SHP77 treated with DMSO at 0.1 percent for 48 hours (cell line): Measurements from ENCODE around the gene ARHGAP23.
"Not testable (repeated sequence)": the region's sequence is repeated elsewhere in the genome, so short reads cannot be mapped to it uniquely, and the experiment has no call there.

Source experiments
- DNase-seq: peaks from one replicate; lab custom pipeline; 2025; lab: John Stamatoyannopoulos, UW

ARHGAP23 gene

GRCh38 chr17:38461683-38462082, 33.4 kb downstream of the ARHGAP23 start:
- DNase-seq = no peak

DNA sequence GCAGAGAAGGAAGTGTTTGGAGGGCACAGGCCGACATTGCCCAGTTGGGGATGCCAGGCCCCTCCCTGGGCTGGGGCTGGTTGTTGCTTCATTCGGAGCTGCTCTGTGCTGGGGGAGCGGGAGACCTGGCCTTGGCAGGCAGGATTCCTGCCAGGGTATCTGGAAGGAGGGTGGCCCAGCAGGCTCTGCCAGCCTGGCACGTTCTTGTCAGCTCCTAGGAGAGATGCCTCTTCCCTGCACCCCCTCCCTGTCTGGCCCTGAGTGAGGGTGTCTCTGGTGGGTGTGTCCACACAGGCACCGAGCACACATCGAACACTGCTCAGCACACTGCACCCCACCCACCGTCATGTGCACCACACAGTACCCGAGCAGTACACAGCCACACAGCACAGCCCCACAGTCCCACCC, 35.2 kb downstream of the ARHGAP23 start:
- DNase-seq = no peak

DNA sequence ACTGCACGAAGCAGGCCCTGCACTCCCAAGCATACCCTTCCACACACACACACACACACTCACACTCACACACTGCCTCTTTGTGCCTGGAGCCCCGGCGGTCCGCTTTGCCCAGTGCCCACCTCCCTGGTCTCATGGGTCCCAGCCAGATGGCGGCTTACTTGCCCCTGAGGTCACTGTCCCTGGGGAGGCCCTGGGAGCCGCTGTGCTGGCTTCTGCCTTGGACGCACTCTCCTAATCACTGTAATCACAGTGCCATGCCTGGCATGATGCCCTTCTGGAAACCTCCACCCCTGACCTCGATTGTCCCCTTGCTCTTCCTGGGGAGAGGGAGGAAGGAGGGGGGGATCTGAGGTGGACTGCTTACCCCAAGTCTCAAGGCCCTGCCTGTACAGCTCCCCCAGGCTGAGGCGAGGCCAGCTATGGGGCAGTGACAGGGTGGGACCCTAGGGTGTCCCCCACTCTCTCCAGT, 36.0 kb downstream of the ARHGAP23 start:
- DNase-seq = no peak

- no peak for DNase-seq
Measured at GRCh38 chr17:38464723-38465390, 36.6 kb downstream of the ARHGAP23 start.

GRCh38 chr17:38465391-38466345, 37.4 kb downstream of the ARHGAP23 start:
- DNase-seq = no peak

GRCh38 chr17:38466346-38467315, 38.4 kb downstream of the ARHGAP23 start:
- no peak for DNase-seq

DNA sequence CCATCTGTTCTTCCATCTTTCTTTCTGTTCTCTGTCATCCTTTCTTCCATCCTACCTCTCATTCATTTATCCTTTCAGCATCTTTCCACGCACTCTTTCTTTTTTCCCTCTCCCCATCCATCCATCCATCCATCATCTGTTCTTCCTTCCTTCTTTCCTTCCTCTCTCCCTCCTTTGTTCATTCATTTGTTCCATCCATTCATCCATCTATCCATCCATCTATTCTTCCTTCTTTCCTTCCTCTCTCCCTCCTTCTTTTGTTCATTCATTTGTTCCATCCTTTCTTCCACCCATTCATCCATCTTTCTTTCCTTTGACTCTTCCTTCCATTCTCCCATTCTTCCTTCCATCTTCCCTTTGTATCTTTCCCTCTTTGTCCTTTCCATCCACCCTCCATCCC, 39.2 kb downstream of the ARHGAP23 start:
- no peak for DNase-seq

DNA sequence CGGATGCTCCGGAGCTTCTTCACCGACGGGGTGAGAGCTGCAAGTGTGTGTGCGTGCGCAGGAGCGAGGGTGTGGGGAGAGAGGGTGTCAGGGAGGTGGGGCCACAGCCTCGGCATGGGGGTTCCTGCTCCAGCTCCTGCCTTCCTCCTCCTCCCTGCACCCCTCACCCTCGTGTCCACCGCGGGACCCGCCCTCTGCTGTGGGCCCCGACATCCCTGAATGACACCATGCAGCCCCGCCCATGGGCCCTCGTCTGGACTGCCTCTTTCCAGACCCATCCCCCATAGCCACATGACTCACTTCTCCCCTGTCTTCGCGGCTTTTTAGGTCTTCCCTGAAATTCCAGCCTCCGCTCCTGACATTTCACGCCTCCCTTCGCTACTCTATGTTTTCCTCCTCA, 41.6 kb downstream of the ARHGAP23 start:
- no peak for DNase-seq

DNA sequence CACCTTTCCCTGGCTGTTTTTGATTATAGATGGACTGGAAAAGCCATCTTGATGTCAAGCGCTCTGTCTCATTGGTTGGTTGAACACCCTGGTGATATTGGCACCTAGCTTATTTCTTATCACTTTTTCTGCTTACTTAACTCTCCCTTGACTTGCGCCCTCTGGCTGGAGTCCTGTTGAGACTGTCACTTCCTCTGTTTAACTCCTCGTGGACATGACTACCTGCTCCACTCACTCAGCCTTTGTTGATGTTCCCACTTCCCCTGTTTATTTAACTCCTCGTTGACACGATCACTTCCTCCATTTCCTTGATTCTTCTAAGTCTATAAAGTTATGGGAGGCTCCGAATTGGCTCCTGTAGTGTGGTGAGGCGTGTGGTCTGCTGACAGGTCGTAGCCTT, 43.0 kb downstream of the ARHGAP23 start:
- DNase-seq = not testable (repeated sequence)

DNA sequence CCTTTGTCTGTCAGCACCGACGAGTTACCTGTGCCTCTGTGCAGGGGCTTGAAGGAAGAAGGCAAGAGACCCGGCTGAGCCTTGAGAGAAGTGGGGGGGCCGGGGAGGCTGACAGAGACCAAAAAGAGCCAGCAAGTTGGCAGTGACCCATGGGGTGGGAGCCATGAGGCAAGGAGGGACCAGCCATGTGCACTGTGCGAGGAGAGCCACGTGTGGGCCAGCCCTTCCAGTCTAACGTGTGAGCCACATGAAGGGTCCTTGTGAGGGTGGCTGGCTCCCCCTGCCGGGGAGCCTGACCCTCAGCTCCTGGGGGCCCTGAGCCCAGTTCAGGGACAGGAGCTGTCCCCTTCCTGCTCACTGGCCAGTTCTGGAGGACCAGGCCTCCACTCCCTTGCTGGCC, 46.4 kb downstream of the ARHGAP23 start:
- not testable (repeated sequence) for DNase-seq

GRCh38 chr17:38476549-38476948, 48.3 kb downstream of the ARHGAP23 start:
- no peak for DNase-seq

DNA sequence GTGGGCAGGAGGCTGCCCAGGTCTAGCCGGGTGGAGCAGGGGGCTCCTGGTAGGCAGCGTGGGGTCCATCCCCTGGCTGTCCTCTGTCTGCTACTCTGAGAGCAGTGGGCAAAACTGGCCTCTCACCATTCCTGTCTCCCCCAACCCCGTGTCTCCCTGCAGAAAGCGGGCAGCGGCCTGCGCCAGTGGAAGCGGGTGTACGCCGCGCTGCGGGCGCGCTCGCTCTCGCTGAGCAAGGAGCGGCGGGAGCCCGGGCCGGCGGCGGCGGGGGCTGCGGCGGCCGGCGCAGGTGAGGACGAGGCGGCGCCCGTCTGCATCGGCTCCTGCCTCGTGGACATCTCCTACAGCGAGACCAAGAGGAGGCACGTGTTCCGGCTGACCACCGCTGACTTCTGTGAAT, 49.2 kb downstream of the ARHGAP23 start:
- not testable (repeated sequence) for DNase-seq

DNA sequence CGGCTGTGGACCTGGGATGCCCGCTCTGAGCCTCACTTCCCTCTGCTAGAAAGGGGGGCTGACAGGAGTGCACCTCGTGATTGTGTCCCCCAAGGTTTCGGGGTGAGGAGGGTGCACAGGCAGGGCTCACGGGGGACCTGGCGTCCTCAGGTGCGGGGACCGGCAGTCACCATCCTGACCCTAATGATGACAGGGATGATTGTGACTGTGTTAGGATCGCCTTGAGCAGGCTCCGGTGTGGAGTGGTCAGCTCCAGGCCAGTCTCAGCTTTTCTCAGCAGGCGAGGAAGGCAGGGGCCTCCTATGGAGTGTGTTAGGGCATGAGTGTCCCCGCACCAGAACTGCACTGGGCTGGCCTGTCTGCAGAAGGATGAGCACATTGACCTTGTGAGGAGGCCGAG, 49.7 kb downstream of the ARHGAP23 start:
- not testable (repeated sequence) for DNase-seq

DNA sequence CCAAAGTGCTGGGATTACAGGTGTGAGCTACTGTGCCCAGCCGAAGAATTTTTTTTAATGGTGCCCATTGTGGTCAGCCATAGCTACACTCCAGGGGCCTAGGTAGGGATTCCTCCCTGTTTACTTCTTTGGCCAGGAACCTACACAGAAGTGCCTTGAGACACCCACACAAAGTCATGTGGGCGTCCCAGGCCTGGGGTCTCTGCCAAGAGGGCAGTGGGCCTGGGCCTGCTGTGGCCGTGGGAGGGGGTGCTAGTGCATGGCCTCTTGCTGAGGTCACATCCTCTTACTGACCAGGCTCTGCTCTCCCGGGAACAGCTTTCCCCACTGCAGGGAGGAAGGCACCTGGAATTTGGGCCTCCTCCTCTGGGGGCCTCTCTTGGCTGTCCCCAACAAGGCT, 50.4 kb downstream of the ARHGAP23 start:
- not testable (repeated sequence) for DNase-seq

DNA sequence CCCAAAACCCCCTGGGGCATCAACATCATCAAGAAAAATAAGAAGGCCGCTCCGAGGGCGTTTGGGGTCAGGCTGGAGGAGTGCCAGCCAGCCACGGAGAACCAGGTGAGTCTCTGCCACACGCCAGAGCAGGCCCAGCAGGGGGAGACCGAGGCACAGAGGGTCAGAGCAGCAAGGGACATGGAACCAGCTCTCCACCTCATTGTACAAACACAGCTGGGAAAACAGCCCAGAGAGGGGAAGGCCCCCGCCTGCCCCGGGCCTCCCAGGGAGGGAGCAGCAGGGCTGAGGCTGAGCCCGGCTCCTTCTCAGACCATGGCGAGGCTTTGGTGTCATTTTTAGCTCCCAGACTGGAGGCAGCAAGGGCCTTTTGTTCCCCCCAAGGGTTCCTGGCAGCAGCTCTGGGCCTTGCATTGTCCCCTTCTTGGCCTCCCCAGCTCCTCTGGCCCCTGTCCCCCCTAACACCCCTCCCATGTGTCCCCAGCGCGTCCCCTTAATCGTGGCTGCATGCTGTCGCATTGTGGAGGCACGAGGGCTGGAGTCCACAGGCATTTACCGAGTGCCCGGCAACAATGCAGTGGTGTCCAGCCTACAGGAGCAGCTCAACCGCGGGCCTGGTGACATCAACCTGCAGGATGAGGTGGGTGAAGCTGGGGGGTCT, 53.9 kb downstream of the ARHGAP23 start:
- peak; percentile 76 for DNase-seq

DNA sequence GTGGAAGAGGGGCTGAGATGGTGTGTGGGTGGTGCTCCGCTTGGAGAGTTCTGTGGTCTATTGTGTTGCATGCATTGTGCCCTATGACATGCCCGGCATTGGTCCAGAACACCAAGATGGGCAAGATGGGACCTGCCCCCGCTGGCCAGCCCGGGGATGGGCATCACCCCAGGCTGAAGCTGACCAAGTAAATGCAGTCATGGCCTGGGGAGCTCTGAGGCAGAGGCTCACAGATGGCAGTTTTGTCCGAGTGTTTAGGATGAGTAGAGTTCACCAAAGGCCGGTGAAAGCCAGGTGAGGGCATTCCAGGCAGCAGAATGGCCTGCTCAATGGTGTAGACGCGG, 54.4 kb downstream of the ARHGAP23 start:
- DNase-seq = not testable (repeated sequence)

DNA sequence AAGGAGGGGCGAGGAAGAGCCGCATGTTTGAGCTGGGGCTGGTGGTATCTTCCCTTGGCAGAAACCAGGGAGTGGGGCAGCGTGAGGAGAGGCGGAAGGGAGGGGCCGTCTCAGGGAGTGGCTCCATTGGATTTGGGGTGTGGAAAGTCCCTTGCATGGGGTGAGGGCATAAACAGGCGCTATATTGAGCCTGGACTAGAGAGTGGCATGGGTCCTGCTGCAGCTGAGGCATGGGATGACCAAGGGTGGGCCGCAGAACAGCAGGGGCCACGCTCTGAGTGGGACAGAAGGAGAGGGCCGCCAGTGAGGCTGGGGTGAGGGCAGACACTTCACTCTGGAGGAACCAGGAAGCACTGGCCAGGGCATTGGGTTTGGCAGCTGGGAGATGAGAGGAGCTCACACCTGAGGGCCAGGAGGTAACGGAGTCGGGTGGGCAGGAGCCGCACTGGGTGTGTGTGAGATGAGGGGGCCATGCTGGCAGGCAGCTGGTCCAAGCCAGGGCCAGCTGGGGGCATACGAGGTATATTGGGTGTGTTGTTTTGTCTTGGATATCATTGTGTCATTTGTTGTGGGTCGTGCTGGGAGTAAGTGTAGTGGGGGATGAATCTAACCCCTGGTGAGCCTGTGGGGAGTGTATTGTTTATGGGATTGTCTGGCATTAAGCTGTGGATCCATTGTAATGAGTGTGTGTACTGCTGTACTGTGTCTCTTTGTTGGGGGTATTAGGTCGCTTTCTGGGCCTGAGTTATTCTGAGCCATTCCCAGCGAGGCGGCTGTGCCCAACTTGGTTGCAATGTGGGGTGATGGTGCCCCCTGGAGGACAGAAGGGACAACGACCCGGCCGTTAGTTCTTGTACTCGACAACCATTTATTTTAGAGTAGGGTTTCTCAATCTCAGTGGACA, 56.2 kb downstream of the ARHGAP23 start:
- peak; percentile 39 for DNase-seq

- DNase-seq = no peak
Measured at GRCh38 chr17:38485146-38485468, 56.8 kb downstream of the ARHGAP23 start.

- not testable (repeated sequence) for DNase-seq
Measured at GRCh38 chr17:38485681-38486298, 57.5 kb downstream of the ARHGAP23 start.

- not testable (repeated sequence) for DNase-seq
Measured at GRCh38 chr17:38489774-38490173, 61.5 kb downstream of the ARHGAP23 start.
